HT1080 (cell line): Measurements from ENCODE around the gene TAGLN2. TPM values are rescaled to one million over a fixed set of nuclear protein-coding genes. Genes with fewer than 3 reads are reported as not detected.
"Not testable (repeated sequence)": the region's sequence is repeated elsewhere in the genome, so short reads cannot be mapped to it uniquely, and the experiment has no call there.

Source experiments
- DNase-seq: peaks from one replicate; pipeline ENCODE4 v3.0.0-alpha.2; 2015; ENCODE audit warnings: low read depth
- total RNA-seq: library from RNA; depleted of rRNA; stranded (reverse); fragments of >200 nt; shearing (Covaris generic); gene quantifications from 2 replicates; pipeline ENCODE4 v1.2.3, GENCODE V29; 2014

Gene TAGLN2
- total RNA-seq, 1 experiment from 2014 or later: 859 TPM

GRCh38 chr1:159902541-159902940 is 22.8 kb downstream of the TAGLN2 start:
- DNase-seq: no peak

- DNase-seq: no peak
Measured at GRCh38 chr1:159900755-159901360, 24.4 kb downstream of the TAGLN2 start.

GRCh38 chr1:159900086-159900680 is 25.1 kb downstream of the TAGLN2 start, which contains the start of gene CFAP45:
TSS of gene CFAP45 (minus strand) at chr1:159900165. CDS start at chr1:159900098, 67 bp downstream.
- no peak for DNase-seq

GRCh38 chr1:159899634-159900033 is 25.7 kb downstream of the TAGLN2 start:
- DNase-seq: not testable (repeated sequence)

GRCh38 chr1:159898527-159898926 is 26.8 kb downstream of the TAGLN2 start:
- no peak for DNase-seq

GRCh38 chr1:159897962-159898361 is 27.3 kb downstream of the TAGLN2 start:
- DNase-seq: no peak

- no peak for DNase-seq
Measured at GRCh38 chr1:159896546-159896930, 28.8 kb downstream of the TAGLN2 start.

GRCh38 chr1:159895836-159896545 is 29.3 kb downstream of the TAGLN2 start:
- DNase-seq: no peak

GRCh38 chr1:159895286-159895685 is 30.0 kb downstream of the TAGLN2 start:
- no peak for DNase-seq

- DNase-seq: no peak
Measured at GRCh38 chr1:159892944-159893343, 32.4 kb downstream of the TAGLN2 start.

GRCh38 chr1:159891275-159892157 is 33.8 kb downstream of the TAGLN2 start:
- DNase-seq: peak; percentile 96

- DNase-seq: no peak
Measured at GRCh38 chr1:159890390-159890789, 34.9 kb downstream of the TAGLN2 start.

- peak; percentile 99 for DNase-seq
Measured at GRCh38 chr1:159889821-159890252, 35.5 kb downstream of the TAGLN2 start.

GRCh38 chr1:159889202-159889601 is 36.1 kb downstream of the TAGLN2 start:
- peak; percentile 49 for DNase-seq

GRCh38 chr1:159884296-159884695 is 41.0 kb downstream of the TAGLN2 start:
- no peak for DNase-seq

GRCh38 chr1:159883134-159883533 is 42.2 kb downstream of the TAGLN2 start:
- no peak for DNase-seq

- peak; percentile 86 for DNase-seq
Measured at GRCh38 chr1:159882527-159882862, 42.8 kb downstream of the TAGLN2 start.

- peak; percentile 99 for DNase-seq
Measured at GRCh38 chr1:159881622-159882526, 43.4 kb downstream of the TAGLN2 start.

GRCh38 chr1:159880430-159880829 is 44.9 kb downstream of the TAGLN2 start:
- DNase-seq: no peak

GRCh38 chr1:159879977-159880376 is 45.3 kb downstream of the TAGLN2 start:
- DNase-seq: peak; percentile 85

GRCh38 chr1:159879136-159879535 is 46.2 kb downstream of the TAGLN2 start:
- DNase-seq: no peak
